ENCODE measurements around the gene TNRC6C.

TNRC6C gene

DNA sequence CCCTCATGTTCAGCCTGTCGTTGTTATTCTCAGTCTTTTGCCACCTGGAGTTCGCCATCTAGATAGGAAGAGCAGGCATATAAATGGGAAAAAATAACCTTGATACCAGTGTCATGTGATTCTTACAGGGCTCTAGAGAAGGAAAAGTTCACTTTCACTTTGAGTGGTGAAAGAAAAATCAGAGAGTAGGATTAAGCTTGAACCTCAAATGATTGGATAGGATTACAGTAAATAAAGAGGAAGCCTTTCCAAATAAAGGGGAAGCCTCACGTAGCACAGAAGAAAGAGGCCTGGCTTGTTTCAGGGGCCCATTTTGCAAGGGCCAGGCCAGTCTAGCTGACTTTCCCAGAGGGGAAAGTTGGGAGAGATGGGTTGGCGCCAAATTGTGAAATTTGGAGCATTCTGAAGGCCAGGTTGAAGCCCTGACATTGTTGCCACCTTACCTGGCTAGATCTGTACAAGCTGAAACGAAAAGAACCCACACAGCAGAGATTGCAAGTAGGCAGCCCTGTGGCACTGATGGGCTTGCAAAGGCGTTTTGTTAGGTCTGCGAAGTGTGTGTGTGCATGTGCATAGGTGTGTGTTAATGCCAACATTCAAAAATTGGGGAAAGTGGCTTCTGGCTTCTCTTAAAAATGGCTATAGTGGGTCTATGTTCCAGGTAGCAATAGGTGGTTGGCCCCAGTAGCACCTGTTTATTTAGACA is 131.2 kb downstream of the TNRC6C start:
- no peak overlapping the region for H3K4me3 ChIP-seq (ENCODE audit: low read depth, low read length)
- TF ChIP-seq, protein P1, sequence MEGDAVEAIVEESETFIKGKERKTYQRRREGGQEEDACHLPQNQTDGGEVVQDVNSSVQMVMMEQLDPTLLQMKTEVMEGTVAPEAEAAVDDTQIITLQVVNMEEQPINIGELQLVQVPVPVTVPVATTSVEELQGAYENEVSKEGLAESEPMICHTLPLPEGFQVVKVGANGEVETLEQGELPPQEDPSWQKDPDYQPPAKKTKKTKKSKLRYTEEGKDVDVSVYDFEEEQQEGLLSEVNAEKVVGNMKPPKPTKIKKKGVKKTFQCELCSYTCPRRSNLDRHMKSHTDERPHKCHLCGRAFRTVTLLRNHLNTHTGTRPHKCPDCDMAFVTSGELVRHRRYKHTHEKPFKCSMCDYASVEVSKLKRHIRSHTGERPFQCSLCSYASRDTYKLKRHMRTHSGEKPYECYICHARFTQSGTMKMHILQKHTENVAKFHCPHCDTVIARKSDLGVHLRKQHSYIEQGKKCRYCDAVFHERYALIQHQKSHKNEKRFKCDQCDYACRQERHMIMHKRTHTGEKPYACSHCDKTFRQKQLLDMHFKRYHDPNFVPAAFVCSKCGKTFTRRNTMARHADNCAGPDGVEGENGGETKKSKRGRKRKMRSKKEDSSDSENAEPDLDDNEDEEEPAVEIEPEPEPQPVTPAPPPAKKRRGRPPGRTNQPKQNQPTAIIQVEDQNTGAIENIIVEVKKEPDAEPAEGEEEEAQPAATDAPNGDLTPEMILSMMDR (IDR thresholded peaks at IDR 0.05; ENCODE audit: control insufficient read depth, extremely low read depth, insufficient read depth), result no peak
- DNase-seq (ENCODE audit: low read depth), result no peak

DNA sequence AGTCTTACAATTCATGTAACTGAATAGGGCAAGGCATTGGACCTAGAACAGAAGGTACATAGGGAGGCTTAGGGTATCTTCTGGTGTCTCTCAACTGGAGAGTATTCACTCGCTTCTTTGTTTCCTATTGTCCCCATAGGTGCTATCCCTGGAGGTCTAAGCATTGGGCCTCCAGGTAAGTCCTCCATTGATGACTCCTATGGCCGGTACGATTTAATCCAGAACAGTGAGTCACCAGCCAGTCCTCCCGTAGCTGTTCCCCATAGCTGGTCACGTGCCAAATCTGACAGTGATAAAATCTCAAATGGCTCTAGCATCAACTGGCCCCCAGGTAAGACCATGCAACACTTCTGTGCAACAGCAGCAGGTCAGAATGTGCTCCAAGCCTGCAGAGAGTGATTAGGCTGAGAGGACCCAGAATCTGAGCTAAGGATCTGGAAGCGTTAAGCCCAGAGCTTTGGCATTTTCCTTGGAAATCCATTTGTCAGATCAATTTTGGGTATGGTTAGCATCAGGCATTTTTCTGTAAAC is 134.4 kb downstream of the TNRC6C start:
- TF ChIP-seq, protein P1 (IDR thresholded peaks at IDR 0.05; ENCODE audit: control insufficient read depth, extremely low read depth, insufficient read depth), result no peak
- H3K4me3 ChIP-seq (ENCODE audit: low read depth, low read length), result no peak overlapping the region
- no peak for DNase-seq (ENCODE audit: low read depth)

DNA sequence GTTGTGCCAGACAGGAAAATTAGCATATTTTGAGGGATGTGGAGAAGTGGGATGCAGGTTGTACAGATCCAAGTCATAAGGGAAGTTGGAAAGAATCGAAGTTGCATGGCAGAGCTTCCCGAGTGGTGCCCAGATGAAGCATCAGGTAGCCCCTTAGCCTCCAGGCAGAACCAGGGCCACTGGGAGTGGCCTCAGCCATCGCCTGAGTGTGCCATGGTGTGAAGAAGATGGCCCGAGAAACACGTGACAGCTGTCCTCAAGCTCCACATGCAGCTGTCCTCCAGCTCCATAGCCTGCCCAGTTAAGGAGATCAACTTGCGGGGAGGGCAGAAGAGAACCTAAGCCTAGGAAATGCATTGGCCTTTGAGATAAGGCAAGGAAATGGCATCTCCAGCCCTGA is 136.5 kb downstream of the TNRC6C start:
- TF ChIP-seq, protein P1 (IDR thresholded peaks at IDR 0.05; ENCODE audit: control insufficient read depth, extremely low read depth, insufficient read depth), result no peak
- H3K4me3 ChIP-seq (ENCODE audit: low read depth, low read length), result no peak overlapping the region
- DNase-seq (ENCODE audit: low read depth), result no peak

DNA sequence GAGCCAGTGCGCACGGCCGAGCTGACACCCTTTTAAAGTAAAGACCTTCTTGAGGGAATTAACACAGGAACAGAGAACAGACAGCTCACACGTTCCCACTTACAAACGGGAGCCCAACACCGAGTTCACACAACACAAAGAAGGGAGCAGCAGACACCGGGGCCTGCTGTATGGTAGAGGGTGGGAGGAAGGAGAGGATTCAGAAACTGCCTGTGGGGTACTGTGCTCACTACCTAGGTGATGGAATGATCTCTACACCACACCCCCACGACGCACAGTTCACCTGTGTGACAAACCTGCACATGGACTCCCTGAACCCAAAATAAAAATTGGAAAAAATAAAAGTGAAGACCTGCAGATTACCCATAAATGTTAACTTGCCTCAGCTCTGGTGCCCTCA is 137.6 kb downstream of the TNRC6C start:
- TF ChIP-seq, protein P1 (IDR thresholded peaks at IDR 0.05; ENCODE audit: control insufficient read depth, extremely low read depth, insufficient read depth), result no peak
- H3K4me3 ChIP-seq (ENCODE audit: low read depth, low read length), result no peak overlapping the region
- DNase-seq (ENCODE audit: low read depth), result no peak

DNA sequence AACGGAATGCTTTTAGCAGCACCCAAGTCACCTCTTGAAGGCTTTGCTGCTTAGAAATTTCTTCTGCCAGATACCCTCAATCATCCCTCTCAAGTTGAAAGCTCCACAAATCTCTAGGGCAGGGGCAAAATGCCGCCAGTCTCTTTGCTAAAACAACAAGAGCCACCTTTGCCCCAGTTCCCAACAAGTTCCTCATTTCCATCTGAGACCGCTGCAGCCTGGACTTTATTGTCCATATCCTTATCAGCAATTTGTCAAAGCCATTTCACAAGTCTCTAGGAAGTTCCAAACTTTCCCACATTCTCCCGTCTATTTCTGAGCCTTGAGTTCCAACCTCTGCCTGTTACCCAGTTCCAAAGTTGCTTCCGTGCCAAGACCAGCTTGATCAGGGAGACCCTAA is 142.6 kb downstream of the TNRC6C start:
- DNase-seq (ENCODE audit: low read depth), result no peak
- H3K4me3 ChIP-seq (ENCODE audit: low read depth, low read length), result no peak overlapping the region
- TF ChIP-seq, protein P1 (IDR thresholded peaks at IDR 0.05; ENCODE audit: control insufficient read depth, extremely low read depth, insufficient read depth), result no peak

DNA sequence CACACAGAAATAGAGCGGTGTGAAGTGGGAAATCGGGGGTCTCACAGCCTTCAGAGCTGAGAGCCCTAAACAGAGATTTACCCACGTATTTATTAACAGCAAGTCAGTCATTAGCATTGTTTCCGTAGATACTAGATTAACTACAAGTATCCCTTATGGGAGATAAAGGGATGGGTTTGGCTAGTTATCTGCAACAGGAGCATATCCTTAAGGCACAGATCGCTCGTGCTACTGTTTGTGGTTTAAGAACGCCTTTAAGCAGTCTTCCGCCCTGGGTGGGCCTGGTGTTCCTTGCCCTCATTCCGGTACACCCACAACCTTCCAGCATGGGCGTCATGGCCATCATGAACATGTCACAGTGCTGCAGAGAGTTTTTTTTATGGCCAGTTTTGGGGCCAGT is 143.0 kb downstream of the TNRC6C start:
- no peak overlapping the region for H3K4me3 ChIP-seq (ENCODE audit: low read depth, low read length)
- TF ChIP-seq, protein P1 (IDR thresholded peaks at IDR 0.05; ENCODE audit: control insufficient read depth, extremely low read depth, insufficient read depth), result no peak
- DNase-seq (ENCODE audit: low read depth), result no peak

DNA sequence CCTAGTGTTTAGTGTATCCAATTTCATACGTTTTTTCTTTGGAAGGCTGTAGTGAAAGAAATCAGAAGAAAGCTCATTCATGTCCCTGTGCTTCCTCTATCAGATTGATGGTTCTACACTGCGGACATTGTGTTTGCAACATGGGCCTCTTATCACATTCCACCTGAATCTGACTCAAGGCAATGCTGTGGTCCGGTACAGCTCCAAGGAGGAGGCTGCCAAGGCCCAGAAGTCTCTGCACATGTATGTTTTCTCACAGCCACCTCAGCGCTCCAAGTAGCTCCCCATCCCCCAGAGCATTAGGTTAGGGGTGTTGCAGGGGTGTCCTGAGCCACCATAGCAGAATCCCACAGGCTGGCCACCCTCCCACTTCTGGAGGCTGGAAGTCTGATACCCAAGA is 144.8 kb downstream of the TNRC6C start:
- no peak overlapping the region for H3K4me3 ChIP-seq (ENCODE audit: low read depth, low read length)
- no peak for DNase-seq (ENCODE audit: low read depth)
- TF ChIP-seq, protein P1 (IDR thresholded peaks at IDR 0.05; ENCODE audit: control insufficient read depth, extremely low read depth, insufficient read depth), result no peak

Measured in LNCaP clone FGC (cell line).